Osteoblast (primary cell): Measurements from ENCODE around the gene DNAJB2. TPM values are rescaled to one million over a fixed set of nuclear protein-coding genes. Genes with fewer than 3 reads are reported as not detected.
A peak's percentile ranks its signal among the peaks of the same experiment; 100 is the strongest.

Experiments used
- DNase-seq: peaks from one replicate; pipeline ENCODE4 v3.0.0; 2011; ENCODE audit warnings: low spot score, mixed read lengths; ENCODE audit not compliant: insufficient read length; ENCODE audit errors: missing footprints
- H2AFZ ChIP-seq: 2 replicates; pipeline ENCODE4 v1.6.0; 2011; ENCODE audit warnings: mild to moderate bottlenecking, low read length
- H3K27ac ChIP-seq: 2 replicates; pipeline ENCODE4 v1.5.1; 2011; ENCODE audit warnings: mild to moderate bottlenecking, low read depth, low read length, moderate library complexity
- H3K27me3 ChIP-seq: 2 replicates; pipeline ENCODE4 v1.6.0; 2012; ENCODE audit warnings: mild to moderate bottlenecking, control low read depth, inconsistent platforms, low read length, moderate library complexity; ENCODE audit not compliant: insufficient read depth
- H3K36me3 ChIP-seq: 2 replicates; pipeline ENCODE4 v1.5.1; 2011; ENCODE audit warnings: mild to moderate bottlenecking, low read length, control low read depth, moderate library complexity; ENCODE audit not compliant: insufficient read depth
- H3K4me1 ChIP-seq: 2 replicates; pipeline ENCODE4 v1.5.1; 2011; ENCODE audit warnings: mild to moderate bottlenecking, low read length, control low read depth, moderate library complexity; ENCODE audit not compliant: insufficient read depth
- H3K4me2 ChIP-seq: 2 replicates; pipeline ENCODE4 v1.6.0; 2011; ENCODE audit warnings: mild to moderate bottlenecking, low read length; ENCODE audit not compliant: insufficient read depth
- H3K4me3 ChIP-seq: fragments of 200-600 bp; sonication (generic); 3 replicates; pipeline ENCODE4 v1.5.1; 2012; ENCODE audit warnings: mild to moderate bottlenecking, low read length, inconsistent platforms; ENCODE audit not compliant: insufficient read depth
- H3K79me2 ChIP-seq: 2 replicates; pipeline ENCODE4 v1.6.0; 2012; ENCODE audit warnings: mild to moderate bottlenecking, low read length, control low read depth, inconsistent platforms; ENCODE audit not compliant: insufficient read depth
- H3K9me3 ChIP-seq: 2 replicates; pipeline ENCODE4 v1.5.1; 2011; ENCODE audit warnings: low read depth, low read length, control low read depth
- H4K20me1 ChIP-seq: 2 replicates; pipeline ENCODE4 v1.6.0; 2012; ENCODE audit warnings: mild to moderate bottlenecking, low read length, control low read depth; ENCODE audit not compliant: insufficient read depth
- CTCF ChIP-seq: IDR thresholded peaks from 2 replicates; pipeline ENCODE4 v1.5.1; 2011; ENCODE audit warnings: mild to moderate bottlenecking, low read depth, low read length, moderate library complexity; ENCODE audit errors: extremely low read depth
- total RNA-seq: library from RNA; depleted of rRNA; stranded (reverse); fragments of >200 nt; gene quantifications from 2 replicates; pipeline ENCODE4 v1.2.3, GENCODE V29; 2012

DNAJB2 gene
- total RNA-seq, 1 donor: 41.3 TPM

- Histone ChIP-seq H3K79me2 (peaks cover 29% of the 10 kb centered on the region), H3K9me3 (no peaks in the 10 kb centered on the region), H3K27ac (peak overlapping the region; percentile 88), H3K4me1 (peaks cover 70% of the 10 kb centered on the region), H2AFZ (no peak overlapping the region), H3K36me3 (peaks cover 23% of the 10 kb centered on the region), H3K27me3 (no peaks in the 10 kb centered on the region), H3K4me3 (peak overlapping the region; percentile 26), H3K4me2 (peak overlapping the region; percentile 66), H4K20me1 (no peaks in the 10 kb centered on the region)
- TF ChIP-seq CTCF: no peak
- no peak for DNase-seq
Observed at GRCh38 chr2:219250049-219250781, 29.0 kb upstream of the DNAJB2 start.

GRCh38 chr2:219251656-219252055 is 27.5 kb upstream of the DNAJB2 start:
- H3K4me1 ChIP-seq: peaks cover 60% of the 10 kb centered on the region
- H3K4me3 ChIP-seq: peak overlapping the region; percentile 80
- no peaks in the 10 kb centered on the region for H3K27me3 ChIP-seq
- H3K79me2 ChIP-seq: peaks cover 14% of the 10 kb centered on the region
- H3K9me3 ChIP-seq: no peaks in the 10 kb centered on the region
- TF ChIP-seq CTCF: no peak
- H3K4me2 ChIP-seq: peak overlapping the region; percentile 93
- H2AFZ ChIP-seq: no peak overlapping the region
- DNase-seq: peak; percentile 93
- peaks cover 23% of the 10 kb centered on the region for H3K36me3 ChIP-seq
- peak overlapping the region; percentile 52 for H3K27ac ChIP-seq
- no peaks in the 10 kb centered on the region for H4K20me1 ChIP-seq

GRCh38 chr2:219252084-219252483 is 27.1 kb upstream of the DNAJB2 start:
- no peak for DNase-seq
- Histone ChIP-seq H4K20me1 (no peaks in the 10 kb centered on the region), H2AFZ (no peak overlapping the region), H3K27ac (peak overlapping the region; percentile 52), H3K4me2 (peak overlapping the region; percentile 93), H3K27me3 (no peaks in the 10 kb centered on the region), H3K4me3 (peak overlapping the region; percentile 80), H3K9me3 (no peaks in the 10 kb centered on the region), H3K4me1 (peaks cover 60% of the 10 kb centered on the region), H3K79me2 (peaks cover 10% of the 10 kb centered on the region), H3K36me3 (peaks cover 20% of the 10 kb centered on the region)
- no peak for TF ChIP-seq CTCF

- TF ChIP-seq CTCF: no peak
- H3K4me2 ChIP-seq: peak overlapping the region; percentile 93
- H3K79me2 ChIP-seq: peaks cover 5% of the 10 kb centered on the region
- no peaks in the 10 kb centered on the region for H3K27me3 ChIP-seq
- peak overlapping the region; percentile 52 for H3K27ac ChIP-seq
- H3K36me3 ChIP-seq: peaks cover 16% of the 10 kb centered on the region
- H3K9me3 ChIP-seq: no peaks in the 10 kb centered on the region
- peak overlapping the region; percentile 76 for H2AFZ ChIP-seq
- peak overlapping the region; percentile 80 for H3K4me3 ChIP-seq
- DNase-seq: peak; percentile 79
- peaks cover 60% of the 10 kb centered on the region for H3K4me1 ChIP-seq
- no peaks in the 10 kb centered on the region for H4K20me1 ChIP-seq
Observed at GRCh38 chr2:219252570-219252899, 26.6 kb upstream of the DNAJB2 start.
